HepG2 (cell line): Measurements from ENCODE around the gene FAM184B. TPM values are rescaled to one million over a fixed set of nuclear protein-coding genes. Genes with fewer than 3 reads are reported as not detected.

Experiments
- ATAC-seq: fragments of 200-7000 bp; cut with Tn5 transposase; 3 replicates; pipeline ENCODE4 v1.9.1; 2020; ENCODE audit warnings: mild to moderate bottlenecking, moderate library complexity
- BruUV-seq: library from RNA; stranded (reverse); fragments of 400-500 nt; replicated peaks from 2 replicates; lab custom pipeline; 2021; lab: Mats Ljungman, UMichigan
- CTCF ChIA-PET: fragments of 300-600 bp; formaldehyde crosslinking; extraction: SDS; loops from one replicate; lab custom pipeline; 2021; ENCODE audit warnings: low total read pairs, inconsistent platforms, low intra/inter-chr PET ratio; lab: Yijun Ruan, JAX
- POLR2A ChIA-PET: fragments of 350-600 bp; sonication (Branson Sonifier 250); formaldehyde crosslinking; loops from one replicate; lab custom pipeline; 2020; ENCODE audit warnings: antibody characterized with exemption, inconsistent platforms; lab: Yijun Ruan, JAX
- DNase-seq: peaks from one replicate; pipeline ENCODE4 v3.0.0-alpha.2; 2015; ENCODE audit warnings: low spot score
- FAIRE-seq: peaks from 3 replicates; lab custom pipeline; 2011; peaks lifted over from hg19 to GRCh38; lab: Jason Lieb, UNC
- H2AFZ ChIP-seq: one replicate; pipeline ENCODE4 v1.6.1; 2011; ENCODE audit warnings: low read length, inconsistent platforms
- H3K27ac ChIP-seq: fragments of 300-600 bp; 3 replicates; pipeline ENCODE4 v1.8.0; 2011; ENCODE audit warnings: mixed run types, mild to moderate bottlenecking, mixed read lengths, low read length, inconsistent platforms; ENCODE audit not compliant: insufficient read depth; ENCODE audit errors: extremely low read length
- H3K27me3 ChIP-seq, 2 experiments: fragments of 200-600 bp in 1 of 2; 2 replicates in 1 of 2; 3 replicates in 1 of 2; pipeline versions ENCODE4 v1.6.0 to v1.8.0; 2011; ENCODE audit warnings: low read length in 2 of 2, mild to moderate bottlenecking in 2 of 2, moderate library complexity in 2 of 2, inconsistent platforms in 1 of 2; ENCODE audit not compliant: insufficient read depth in 2 of 2, control insufficient read depth in 1 of 2
- H3K36me3 ChIP-seq, 2 experiments: fragments of 200-600 bp in 1 of 2; replicated peaks in 1 of 2; 2 replicates in 1 of 2; 3 replicates in 1 of 2; pipeline versions ENCODE4 v1.5.1 to v1.8.0; 2011; ENCODE audit warnings: low read length in 2 of 2, inconsistent platforms in 1 of 2; ENCODE audit not compliant: insufficient read depth in 2 of 2, control insufficient read depth in 1 of 2
- H3K4me1 ChIP-seq: 2 replicates; pipeline ENCODE4 v1.5.1; 2012; ENCODE audit warnings: low read length, inconsistent platforms; ENCODE audit not compliant: insufficient read depth
- H3K4me2 ChIP-seq: 2 replicates; pipeline ENCODE4 v1.6.0; 2011; ENCODE audit warnings: low read depth, low read length, inconsistent platforms
- H3K4me3 ChIP-seq, 3 experiments: fragments of 200-600 bp in 1 of 3; sonication (generic), shearing (Covaris generic) in 1 of 3; replicated peaks in 1 of 3; 2 replicates each; pipeline ENCODE4 v1.5.1; 2011 to 2016; ENCODE audit warnings: low read length in 3 of 3, inconsistent platforms in 2 of 3, low read depth in 2 of 3, mild to moderate bottlenecking in 2 of 3, control low read depth in 1 of 3, mixed read lengths in 1 of 3; ENCODE audit not compliant: insufficient read depth in 1 of 3
- H3K79me2 ChIP-seq: one replicate; pipeline ENCODE4 v1.6.1; 2011; ENCODE audit warnings: low read length, inconsistent platforms; ENCODE audit not compliant: insufficient read depth
- H3K9ac ChIP-seq: 2 replicates; pipeline ENCODE4 v1.6.0; 2011; ENCODE audit warnings: mild to moderate bottlenecking, low read depth, low read length, inconsistent platforms; ENCODE audit not compliant: insufficient read depth
- H3K9me3 ChIP-seq: 2 replicates; pipeline ENCODE4 v1.5.1; 2012; ENCODE audit warnings: mild to moderate bottlenecking, low read length
- H4K20me1 ChIP-seq: 2 replicates; pipeline ENCODE4 v1.6.0; 2011; ENCODE audit warnings: inconsistent platforms, mild to moderate bottlenecking, low read length, moderate library complexity; ENCODE audit not compliant: insufficient read depth
- AGO1 ChIP-seq: fragments of 200-400 bp; formaldehyde crosslinking; IDR thresholded peaks from 2 replicates; pipeline ENCODE4 v1.6.1; 2017; ENCODE audit warnings: mild to moderate bottlenecking, low read depth, low read length, moderate library complexity; ENCODE audit not compliant: poor library complexity, severe bottlenecking
- BRCA1 ChIP-seq: sonication (generic); formaldehyde crosslinking; IDR thresholded peaks from 2 replicates; pipeline ENCODE4 v1.4.0; 2020; ENCODE audit warnings: missing genetic modification reagents
- HOXA7 ChIP-seq: sonication (generic); formaldehyde crosslinking; IDR thresholded peaks from 2 replicates; pipeline ENCODE4 v1.8.1; 2022; ENCODE audit warnings: mild to moderate bottlenecking, missing genetic modification reagents, moderate library complexity
- KAT2B ChIP-seq: fragments of 150-350 bp; IDR thresholded peaks from 2 replicates; pipeline ENCODE4 v1.6.1; 2014; ENCODE audit warnings: low read depth, low read length, borderline replicate concordance
- MATR3 ChIP-seq: sonication (generic); formaldehyde crosslinking; IDR thresholded peaks from 2 replicates; pipeline ENCODE4 v1.4.0; 2020; ENCODE audit warnings: missing genetic modification reagents
- MEIS1 ChIP-seq: sonication (generic); formaldehyde crosslinking; IDR thresholded peaks from 2 replicates; pipeline ENCODE4 v1.9.0; 2021; ENCODE audit warnings: mild to moderate bottlenecking, missing genetic modification reagents, moderate library complexity, borderline replicate concordance
- ZFP41 ChIP-seq: sonication (generic); formaldehyde crosslinking; IDR thresholded peaks from 2 replicates; pipeline ENCODE4 v1.4.0; 2020; ENCODE audit warnings: mild to moderate bottlenecking, missing genetic modification reagents, borderline replicate concordance
- ZFP90 ChIP-seq: sonication (generic); formaldehyde crosslinking; IDR thresholded peaks from 2 replicates; pipeline ENCODE4 v1.8.0; 2022; ENCODE audit warnings: missing genetic modification reagents, mild to moderate bottlenecking, inconsistent platforms, borderline replicate concordance
- ZIK1 ChIP-seq: sonication (generic); formaldehyde crosslinking; IDR thresholded peaks from 2 replicates; pipeline ENCODE4 v1.5.0; 2020; ENCODE audit warnings: mild to moderate bottlenecking, low read depth, missing genetic modification reagents, borderline replicate concordance
- ZMYM2 ChIP-seq: sonication (generic); formaldehyde crosslinking; IDR thresholded peaks from 2 replicates; pipeline ENCODE4 v1.8.0; 2022; ENCODE audit warnings: mild to moderate bottlenecking, missing genetic modification reagents
- ZNF17 ChIP-seq: sonication (generic); formaldehyde crosslinking; IDR thresholded peaks from 2 replicates; pipeline ENCODE4 v1.5.0; 2020; ENCODE audit warnings: mild to moderate bottlenecking, missing genetic modification reagents
- ZNF44 ChIP-seq: sonication (generic); formaldehyde crosslinking; IDR thresholded peaks from 2 replicates; pipeline ENCODE4 v1.5.1; 2020; ENCODE audit warnings: mild to moderate bottlenecking, missing genetic modification reagents
- ZNF577 ChIP-seq: sonication (generic); formaldehyde crosslinking; IDR thresholded peaks from 2 replicates; pipeline ENCODE4 v1.4.0; 2020; ENCODE audit warnings: mild to moderate bottlenecking, low read depth, missing genetic modification reagents, borderline replicate concordance
- ZNF703 ChIP-seq: sonication (generic); formaldehyde crosslinking; IDR thresholded peaks from 2 replicates; pipeline ENCODE4 v1.5.1; 2020; ENCODE audit warnings: missing genetic modification reagents, mild to moderate bottlenecking, moderate library complexity, borderline replicate concordance
- WGBS: methylation state at CpG from one replicate; pipeline ENCODE4 v1.1.6; 2017; ENCODE audit warnings: low lambda C conversion rate; 5-methylcytosine and 5-hydroxymethylcytosine counted together
- in situ Hi-C: cut with HindIII; loops from 2 replicates; pipeline ENCODE4 v1.10.0; 2017; ENCODE audit warnings: low pct_unique_long_range_greater_than_20kb; ENCODE audit not compliant: extremely low pct_ligation_motif_present
- intact Hi-C: fragments of 100-400 bp; cut with micrococcal nuclease; formaldehyde crosslinking; loops from one replicate; pipeline ENCODE4 v1.10.0; 2022; ENCODE audit not compliant: unreplicated experiment
- polyA plus RNA-seq, 8 experiments: library from polyadenylated mRNA; depleted of rRNA in 3 of 8; stranded (reverse) in 7 of 8; unstranded in 1 of 8; fragments of >200 nt; fragmentation: Illumina TruSeq in 4 of 8; extraction: Trizol in 4 of 8; gene quantifications; 2 replicates each; pipeline versions ENCODE4 v1.2.1 to v1.2.3, GENCODE V29; 2011 to 2016; ENCODE audit warnings: low read depth in 4 of 8, missing spikeins in 1 of 8, mixed read lengths in 1 of 8; ENCODE audit not compliant: insufficient read depth in 1 of 8
- total RNA-seq, 5 experiments: library from RNA; depleted of rRNA; stranded (reverse); fragments of >200 nt; fragmentation: Illumina TruSeq; extraction: Trizol; gene quantifications; 2 replicates each; pipeline ENCODE4 v1.2.3, GENCODE V29; 2016; ENCODE audit warnings: low read depth in 1 of 5
- TF ChIP-seq, protein P1 (sequence below): sonication (generic); formaldehyde crosslinking; IDR thresholded peaks from 2 replicates; pipeline ENCODE4 v1.4.0; 2020; ENCODE audit warnings: missing genetic modification reagents; ENCODE audit errors: not compliant biosample characterization

FAM184B gene
- total and polyA plus RNA-seq, 2 of the 13 experiments (the other 11 are each of a cell fraction or from before 2014, with no cell fraction given): not detected

DNA sequence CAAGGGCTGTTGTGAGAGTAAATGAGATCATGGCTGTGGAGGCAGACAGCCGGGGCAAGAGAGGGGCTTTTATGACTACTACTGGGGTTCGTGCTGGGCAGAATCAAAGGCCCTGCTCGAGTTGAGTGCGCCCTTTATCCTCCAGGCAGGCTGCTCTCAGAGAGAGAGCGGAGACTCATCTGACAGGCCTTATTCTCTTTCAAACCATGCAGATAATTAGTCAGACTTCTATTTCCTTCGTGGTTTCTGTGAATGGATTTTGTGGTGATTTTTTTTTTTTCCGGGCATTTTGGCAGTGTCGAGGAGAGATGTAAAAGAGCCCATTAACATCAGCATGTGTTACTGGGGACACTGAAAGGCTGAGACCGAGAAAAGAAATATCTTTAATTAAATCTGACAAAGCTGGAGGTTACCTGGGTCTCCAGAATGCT is 93.4 kb downstream of the FAM184B start:
- no peaks in the 10 kb centered on the region for H3K27me3 ChIP-seq
- in situ Hi-C loops: no loop called here
- H3K4me1 ChIP-seq: peaks cover 8% of the 10 kb centered on the region
- H3K9me3 ChIP-seq: no peaks in the 10 kb centered on the region
- POLR2A ChIA-PET: no interaction called here
- H3K36me3 ChIP-seq: no peaks in the 10 kb centered on the region
- no peak for TF ChIP-seq ZNF703
- TF ChIP-seq HOXA7 (CRISPR knock-in tag): no peak
- TF ChIP-seq KAT2B: no peak
- TF ChIP-seq MEIS1 (CRISPR knock-in tag): no peak
- TF ChIP-seq BRCA1 (CRISPR knock-in tag): no peak
- no peaks in the 10 kb centered on the region for H3K79me2 ChIP-seq
- no peaks in the 10 kb centered on the region; the same call in 1 of the 2 replicates for H4K20me1 ChIP-seq
- intact Hi-C loops: no loop called here
- no peak overlapping the region for H3K27ac ChIP-seq
- DNase-seq (no peak), FAIRE-seq (no peak), ATAC-seq (no peak)
- no peak overlapping the region for H3K4me2 ChIP-seq
- BruUV-seq: no TSS peak
- CTCF ChIA-PET: no interaction called here
- no peak overlapping the region for H3K9ac ChIP-seq
- 57% methylated on average over 9 of the region's 9 CpGs for WGBS
- H2AFZ ChIP-seq: no peak overlapping the region
- H3K4me3 ChIP-seq: no peak overlapping the region

DNA sequence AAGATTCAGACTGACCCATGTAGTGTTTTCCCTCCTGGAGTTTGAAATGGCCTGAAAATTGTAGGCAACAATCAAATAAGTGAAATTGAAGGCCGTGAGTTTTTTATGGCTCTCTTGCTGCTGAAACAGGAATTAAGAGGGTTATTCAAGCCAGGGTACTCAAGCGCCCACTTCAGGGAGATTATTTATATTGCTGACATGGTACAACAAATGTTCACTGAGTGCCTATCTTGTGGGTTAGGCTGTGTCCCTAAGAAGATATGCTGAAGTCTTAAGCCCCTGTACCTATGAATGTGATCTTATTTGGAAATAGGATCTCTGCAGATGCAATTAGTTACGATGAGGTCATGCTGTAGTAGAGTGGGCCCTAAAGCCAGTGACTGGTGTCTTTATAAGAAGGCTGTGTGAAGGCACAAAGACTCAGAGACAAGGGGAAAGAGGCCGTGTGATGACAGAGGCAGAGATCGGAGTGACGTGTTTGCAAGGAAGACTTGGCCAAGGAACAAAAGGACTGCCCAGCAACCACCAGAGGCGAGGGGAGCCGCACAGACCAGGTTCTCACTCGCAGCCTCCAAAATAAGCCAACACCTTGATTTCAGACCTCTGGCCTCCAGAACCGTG is 94.1 kb downstream of the FAM184B start:
- Histone ChIP-seq H3K9me3 (no peaks in the 10 kb centered on the region), H3K79me2 (no peaks in the 10 kb centered on the region), H2AFZ (no peak overlapping the region), H3K9ac (no peak overlapping the region), H3K36me3 (no peaks in the 10 kb centered on the region), H3K4me1 (peaks cover 8% of the 10 kb centered on the region), H3K4me3 (no peak overlapping the region), H3K27ac (no peak overlapping the region), H4K20me1 (no peaks in the 10 kb centered on the region; the same call in 1 of the 2 replicates), H3K27me3 (no peaks in the 10 kb centered on the region), H3K4me2 (no peak overlapping the region)
- BruUV-seq: no TSS peak
- ChIA-PET CTCF (no interaction called here), POLR2A (no interaction called here)
- in situ Hi-C loops (no loop called here), intact Hi-C loops (no loop called here)
- ATAC-seq (no peak), DNase-seq (no peak), FAIRE-seq (no peak)
- WGBS: 58% methylated on average over 9 of the region's 10 CpGs
- no peak for TF ChIP-seq ZIK1 (CRISPR knock-in tag)
- TF ChIP-seq ZFP90: no peak
- TF ChIP-seq ZMYM2 (CRISPR knock-in tag): no peak
- TF ChIP-seq ZNF17: no peak
- TF ChIP-seq, protein P1, sequence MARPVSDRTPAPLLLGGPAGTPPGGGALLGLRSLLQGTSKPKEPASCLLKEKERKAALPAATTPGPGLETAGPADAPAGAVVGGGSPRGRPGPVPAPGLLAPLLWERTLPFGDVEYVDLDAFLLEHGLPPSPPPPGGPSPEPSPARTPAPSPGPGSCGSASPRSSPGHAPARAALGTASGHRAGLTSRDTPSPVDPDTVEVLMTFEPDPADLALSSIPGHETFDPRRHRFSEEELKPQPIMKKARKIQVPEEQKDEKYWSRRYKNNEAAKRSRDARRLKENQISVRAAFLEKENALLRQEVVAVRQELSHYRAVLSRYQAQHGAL (CRISPR knock-in tag): no peak
- TF ChIP-seq MATR3: no peak
- no peak for TF ChIP-seq ZFP41 (CRISPR knock-in tag)
- no peak for TF ChIP-seq ZNF577 (CRISPR knock-in tag)
- no peak for TF ChIP-seq AGO1
- no peak for TF ChIP-seq ZNF44 (CRISPR knock-in tag)
